PFSK-1 (cell line): Measurements from ENCODE around the gene IQSEC3.

Source experiments
- POLR2AphosphoS5 ChIP-seq: IDR thresholded peaks from 2 replicates; pipeline ENCODE4 v1.6.1; 2012; ENCODE audit warnings: low read depth, mild to moderate bottlenecking, control low read depth, low read length, moderate library complexity
- SIN3A ChIP-seq: IDR thresholded peaks from 2 replicates; pipeline ENCODE4 v1.6.1; 2012; ENCODE audit warnings: mild to moderate bottlenecking, low read length, moderate library complexity, borderline replicate concordance; ENCODE audit not compliant: insufficient read depth
- TAF1 ChIP-seq: IDR thresholded peaks from 2 replicates; pipeline ENCODE4 v1.6.1; 2012; ENCODE audit warnings: low read length, control low read depth, borderline replicate concordance; ENCODE audit not compliant: insufficient read depth
- TF ChIP-seq, protein P1 (sequence below), 2 experiments: IDR thresholded peaks; 2 replicates each; pipeline versions ENCODE4 v1.6.1 to v1.8.0; 2011 to 2012; ENCODE audit warnings: low read depth in 2 of 2, low read length in 2 of 2, control low read depth in 1 of 2, inconsistent platforms in 1 of 2, mild to moderate bottlenecking in 1 of 2, moderate library complexity in 1 of 2; ENCODE audit not compliant: insufficient read depth in 1 of 2

DNA sequence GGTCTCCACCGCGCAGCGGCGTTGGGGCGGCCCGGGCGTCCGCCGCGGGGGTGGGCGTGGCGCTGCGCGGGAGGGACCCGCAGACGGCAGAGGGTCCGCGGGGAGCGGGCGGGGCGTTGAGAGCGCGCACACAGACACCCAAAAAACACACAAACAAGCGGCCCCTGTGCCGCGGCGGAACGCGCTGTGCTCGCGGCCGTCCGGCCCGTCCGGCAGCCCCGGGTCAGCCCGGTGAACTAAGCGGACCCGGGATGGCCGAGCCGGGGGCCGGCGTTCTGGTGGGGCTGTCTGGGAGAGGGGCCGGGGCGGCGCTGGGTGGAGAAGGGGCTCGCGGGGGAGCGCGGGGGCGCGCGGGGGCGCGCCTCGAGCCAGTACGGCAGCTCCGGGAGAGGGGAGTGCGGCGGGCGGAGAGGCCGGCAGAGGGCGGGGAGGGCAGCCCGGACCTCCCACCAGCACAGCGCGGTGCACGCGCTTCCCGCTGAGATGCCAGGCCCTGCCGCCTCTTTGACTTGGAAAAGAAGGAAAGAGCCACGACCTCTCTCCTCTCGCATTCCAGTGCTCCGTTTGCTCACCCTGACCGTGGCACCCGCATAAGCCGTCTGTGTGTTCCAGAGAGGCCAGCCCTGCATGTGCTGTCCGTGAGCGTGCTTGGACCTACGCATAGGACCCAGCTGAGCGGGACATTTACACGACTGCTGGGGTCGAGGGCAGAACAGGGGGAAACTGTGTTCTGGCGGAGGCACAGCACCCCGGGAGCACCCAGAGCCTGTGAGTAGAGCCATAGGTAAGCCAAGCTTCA, 137.1 kb downstream of the IQSEC3 start:
- TF ChIP-seq TAF1, result no peak
- no peak for TF ChIP-seq POLR2AphosphoS5
- no peak for TF ChIP-seq SIN3A
- TF ChIP-seq, protein P1, sequence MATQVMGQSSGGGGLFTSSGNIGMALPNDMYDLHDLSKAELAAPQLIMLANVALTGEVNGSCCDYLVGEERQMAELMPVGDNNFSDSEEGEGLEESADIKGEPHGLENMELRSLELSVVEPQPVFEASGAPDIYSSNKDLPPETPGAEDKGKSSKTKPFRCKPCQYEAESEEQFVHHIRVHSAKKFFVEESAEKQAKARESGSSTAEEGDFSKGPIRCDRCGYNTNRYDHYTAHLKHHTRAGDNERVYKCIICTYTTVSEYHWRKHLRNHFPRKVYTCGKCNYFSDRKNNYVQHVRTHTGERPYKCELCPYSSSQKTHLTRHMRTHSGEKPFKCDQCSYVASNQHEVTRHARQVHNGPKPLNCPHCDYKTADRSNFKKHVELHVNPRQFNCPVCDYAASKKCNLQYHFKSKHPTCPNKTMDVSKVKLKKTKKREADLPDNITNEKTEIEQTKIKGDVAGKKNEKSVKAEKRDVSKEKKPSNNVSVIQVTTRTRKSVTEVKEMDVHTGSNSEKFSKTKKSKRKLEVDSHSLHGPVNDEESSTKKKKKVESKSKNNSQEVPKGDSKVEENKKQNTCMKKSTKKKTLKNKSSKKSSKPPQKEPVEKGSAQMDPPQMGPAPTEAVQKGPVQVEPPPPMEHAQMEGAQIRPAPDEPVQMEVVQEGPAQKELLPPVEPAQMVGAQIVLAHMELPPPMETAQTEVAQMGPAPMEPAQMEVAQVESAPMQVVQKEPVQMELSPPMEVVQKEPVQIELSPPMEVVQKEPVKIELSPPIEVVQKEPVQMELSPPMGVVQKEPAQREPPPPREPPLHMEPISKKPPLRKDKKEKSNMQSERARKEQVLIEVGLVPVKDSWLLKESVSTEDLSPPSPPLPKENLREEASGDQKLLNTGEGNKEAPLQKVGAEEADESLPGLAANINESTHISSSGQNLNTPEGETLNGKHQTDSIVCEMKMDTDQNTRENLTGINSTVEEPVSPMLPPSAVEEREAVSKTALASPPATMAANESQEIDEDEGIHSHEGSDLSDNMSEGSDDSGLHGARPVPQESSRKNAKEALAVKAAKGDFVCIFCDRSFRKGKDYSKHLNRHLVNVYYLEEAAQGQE (IDR thresholded peaks at IDR 0.05; ENCODE audit: insufficient read depth in 1 of 2, low read depth in 2 of 2, low read length in 2 of 2), result no peak
